Left kidney (tissue), 2 donors: ENCODE data around the gene KIF24. TPM values are rescaled to one million over a fixed set of nuclear protein-coding genes. Genes with fewer than 3 reads are reported as not detected.
"Not testable (repeated sequence)": the region's sequence is repeated elsewhere in the genome, so short reads cannot be mapped to it uniquely, and the experiment has no call there.

ENCODE experiments used
- DNase-seq: peaks from one replicate; pipeline ENCODE4 v3.0.0-alpha.2; 2013
- polyA plus RNA-seq: library from polyadenylated mRNA; unstranded; fragments of 120-200 nt; gene quantifications from one replicate; pipeline ENCODE4 v1.2.1, GENCODE V29; 2013; ENCODE audit not compliant: insufficient read length

KIF24 gene
- polyA plus RNA-seq, 1 donor, result 9.2 TPM

GRCh38 chr9:34366365-34366764 is 37.3 kb upstream of the KIF24 start:
- no peak for DNase-seq

GRCh38 chr9:34365282-34365681 is 36.2 kb upstream of the KIF24 start:
- no peak for DNase-seq

GRCh38 chr9:34363619-34364351 is 34.7 kb upstream of the KIF24 start:
- no peak for DNase-seq

DNA sequence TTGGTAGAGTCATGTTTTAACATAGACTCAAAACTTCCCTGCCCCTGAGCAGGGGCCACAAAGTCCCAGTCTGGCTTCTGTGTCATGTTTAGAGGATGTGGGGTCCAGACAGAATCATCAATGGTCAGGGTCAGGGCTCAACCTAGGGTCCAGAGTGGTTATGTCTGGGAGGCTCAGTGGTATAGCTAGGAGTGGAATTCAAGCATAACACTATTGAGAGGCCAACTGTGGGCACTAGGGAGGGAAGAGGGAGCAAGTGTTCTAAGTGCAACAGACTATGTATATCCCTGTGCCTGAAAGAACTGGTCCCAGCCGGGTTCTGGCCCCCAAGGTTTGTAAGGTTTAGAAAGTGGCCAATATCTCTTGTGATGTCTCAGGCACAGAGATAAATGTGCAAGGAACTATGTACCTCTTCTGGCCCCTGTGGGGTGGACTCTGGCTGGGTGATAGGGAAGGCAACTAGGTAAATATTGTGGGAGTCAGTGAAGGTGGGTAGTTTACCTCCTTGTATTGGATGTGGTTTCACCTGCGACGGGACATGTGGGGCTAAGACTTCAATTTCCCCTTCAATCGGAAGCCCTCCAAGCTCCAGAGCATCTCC is 33.6 kb upstream of the KIF24 start:
- no peak for DNase-seq

GRCh38 chr9:34352957-34353356 is 23.9 kb upstream of the KIF24 start:
- DNase-seq, result not testable (repeated sequence)

DNA sequence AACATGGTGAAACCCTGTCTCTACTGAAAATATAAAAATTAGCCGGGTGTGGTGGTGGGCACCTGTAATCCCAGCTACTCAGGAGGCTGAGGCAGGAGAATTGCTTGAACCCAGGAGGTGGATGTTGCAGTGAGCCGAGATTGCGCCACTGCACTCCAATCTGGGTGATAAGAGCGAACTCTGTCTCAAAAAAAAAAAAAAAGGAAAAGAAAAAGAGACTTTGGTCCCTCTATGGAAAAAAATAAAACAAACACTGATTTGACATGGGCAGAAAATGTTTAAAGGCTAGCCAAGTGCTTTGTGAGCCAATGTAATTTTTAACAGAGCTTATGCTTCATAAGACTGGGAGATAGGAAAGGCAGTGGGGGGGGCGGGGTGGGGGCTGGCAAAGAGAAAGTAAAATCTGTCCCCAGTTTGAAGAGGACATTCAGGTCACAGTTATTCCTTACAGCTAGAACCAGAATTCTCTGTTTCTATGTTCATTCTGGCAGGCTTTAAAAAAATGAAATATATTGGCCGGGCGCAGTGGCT is 23.1 kb upstream of the KIF24 start:
- not testable (repeated sequence) for DNase-seq

- DNase-seq, result no peak
These were observed 20.3 kb upstream of the KIF24 start for GRCh38 chr9:34349324-34349723.

- no peak for DNase-seq
These were observed 18.7 kb upstream of the KIF24 start for GRCh38 chr9:34347800-34348158.

- DNase-seq, result no peak
These were observed 18.1 kb upstream of the KIF24 start for GRCh38 chr9:34346873-34347799.

GRCh38 chr9:34343605-34344004 is 14.5 kb upstream of the KIF24 start:
- DNase-seq, result no peak

DNA sequence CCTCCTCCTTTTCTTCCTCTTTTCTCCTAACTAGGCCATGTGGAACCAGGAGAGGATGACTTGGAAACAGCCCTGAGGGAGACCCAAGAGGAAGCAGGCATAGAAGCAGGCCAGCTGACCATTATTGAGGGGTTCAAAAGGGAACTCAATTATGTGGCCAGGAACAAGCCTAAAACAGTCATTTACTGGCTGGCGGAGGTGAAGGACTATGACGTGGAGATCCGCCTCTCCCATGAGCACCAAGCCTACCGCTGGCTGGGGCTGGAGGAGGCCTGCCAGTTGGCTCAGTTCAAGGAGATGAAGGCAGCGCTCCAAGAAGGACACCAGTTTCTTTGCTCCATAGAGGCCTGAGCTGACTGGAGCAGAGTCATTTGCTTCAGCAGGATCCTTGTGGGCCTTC is 14.0 kb upstream of the KIF24 start:
- DNase-seq, result no peak

DNA sequence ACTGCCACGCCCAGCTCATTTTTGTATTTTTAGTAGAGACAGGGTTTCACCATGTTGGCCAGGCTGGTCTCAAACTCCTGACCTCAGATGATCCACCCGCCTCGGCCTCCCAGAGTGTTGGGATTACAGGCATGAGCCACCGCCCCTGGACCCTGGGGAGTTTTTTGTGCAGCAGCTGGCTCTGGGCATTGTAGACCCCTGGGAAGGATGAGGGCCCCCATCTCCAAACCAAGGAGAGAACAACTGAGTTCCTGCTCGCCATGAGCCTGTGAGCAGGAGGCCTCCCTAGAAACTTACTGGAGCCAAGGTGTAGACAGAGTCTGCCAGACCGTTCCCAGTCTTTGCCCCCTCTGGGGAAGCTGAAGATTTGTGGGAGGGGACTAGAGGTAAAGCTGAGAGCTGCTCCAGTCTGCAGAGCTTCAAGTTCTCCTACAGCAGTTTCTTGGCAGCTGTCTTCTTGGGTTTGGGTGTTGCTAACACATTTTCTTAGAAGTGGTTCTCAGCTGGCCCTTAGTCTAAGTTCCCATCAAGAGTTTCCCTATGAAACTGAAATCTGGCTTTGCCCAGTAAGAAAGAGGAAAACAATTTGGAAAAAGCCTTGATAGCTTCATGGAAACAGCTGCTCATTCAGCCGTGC is 12.7 kb upstream of the KIF24 start:
- DNase-seq, result no peak

DNA sequence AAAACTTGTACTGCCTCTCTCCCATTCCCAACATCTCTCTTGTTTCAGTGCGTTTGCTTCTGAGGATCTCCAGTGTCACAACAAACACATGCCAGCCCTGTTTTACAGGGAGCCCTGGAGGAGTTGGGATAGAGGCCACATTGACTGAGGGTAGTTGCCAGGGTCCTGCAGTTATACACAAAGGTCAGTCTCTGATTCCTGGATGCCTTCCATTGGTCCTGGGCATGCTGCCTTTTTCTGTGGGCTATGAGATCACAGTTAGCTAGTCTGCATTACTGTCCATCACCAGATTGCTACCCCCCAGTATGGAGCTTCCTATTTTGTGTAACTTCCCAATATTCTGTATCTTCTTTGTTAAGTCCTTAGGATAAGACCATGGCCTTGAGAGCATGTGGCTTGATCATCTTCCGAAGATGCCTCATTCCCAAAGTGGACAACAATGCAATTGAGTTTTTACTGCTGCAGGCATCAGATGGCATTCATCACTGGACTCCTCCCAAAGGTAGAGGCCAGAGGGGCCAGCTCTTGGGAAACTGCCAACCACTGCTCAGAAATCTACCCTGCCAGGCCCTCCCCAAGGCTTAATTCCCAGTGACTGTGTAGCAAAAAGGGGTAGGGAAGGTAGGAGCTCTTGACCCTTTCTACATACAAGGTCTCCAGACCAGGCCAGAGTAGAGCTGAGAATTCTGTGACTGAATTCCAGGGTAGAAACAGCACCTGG is 9.8 kb upstream of the KIF24 start:
- no peak for DNase-seq

DNA sequence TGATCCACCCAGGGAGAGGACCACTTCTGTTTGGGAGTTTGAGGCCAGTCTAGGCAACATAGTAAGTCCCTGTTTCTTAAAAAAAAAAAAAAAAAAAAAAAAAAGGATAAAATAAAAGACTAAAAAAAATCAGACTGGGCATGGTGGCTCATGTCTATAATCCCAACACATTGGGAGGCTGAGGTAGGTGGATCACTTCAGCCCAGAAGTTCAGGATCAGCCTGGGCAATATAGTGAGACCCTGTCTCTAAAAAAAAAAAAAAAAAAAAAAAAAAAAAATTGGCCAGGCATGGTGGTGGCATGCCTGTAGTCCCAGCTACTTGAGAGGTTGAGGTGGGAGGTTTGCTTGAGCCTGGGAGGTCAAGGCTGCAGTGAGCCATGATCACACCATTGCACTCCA is 9.0 kb upstream of the KIF24 start:
- DNase-seq, result not testable (repeated sequence)

- DNase-seq, result no peak
These were observed 8.3 kb upstream of the KIF24 start for GRCh38 chr9:34337403-34337802.

GRCh38 chr9:34335376-34335775 is 6.3 kb upstream of the KIF24 start:
- DNase-seq, result no peak

- DNase-seq, result no peak
These were observed 5.8 kb upstream of the KIF24 start for GRCh38 chr9:34334916-34335315.

GRCh38 chr9:34334337-34334824 is 5.3 kb upstream of the KIF24 start:
- DNase-seq, result no peak

- no peak for DNase-seq
These were observed 4.8 kb upstream of the KIF24 start for GRCh38 chr9:34333836-34334235.

DNA sequence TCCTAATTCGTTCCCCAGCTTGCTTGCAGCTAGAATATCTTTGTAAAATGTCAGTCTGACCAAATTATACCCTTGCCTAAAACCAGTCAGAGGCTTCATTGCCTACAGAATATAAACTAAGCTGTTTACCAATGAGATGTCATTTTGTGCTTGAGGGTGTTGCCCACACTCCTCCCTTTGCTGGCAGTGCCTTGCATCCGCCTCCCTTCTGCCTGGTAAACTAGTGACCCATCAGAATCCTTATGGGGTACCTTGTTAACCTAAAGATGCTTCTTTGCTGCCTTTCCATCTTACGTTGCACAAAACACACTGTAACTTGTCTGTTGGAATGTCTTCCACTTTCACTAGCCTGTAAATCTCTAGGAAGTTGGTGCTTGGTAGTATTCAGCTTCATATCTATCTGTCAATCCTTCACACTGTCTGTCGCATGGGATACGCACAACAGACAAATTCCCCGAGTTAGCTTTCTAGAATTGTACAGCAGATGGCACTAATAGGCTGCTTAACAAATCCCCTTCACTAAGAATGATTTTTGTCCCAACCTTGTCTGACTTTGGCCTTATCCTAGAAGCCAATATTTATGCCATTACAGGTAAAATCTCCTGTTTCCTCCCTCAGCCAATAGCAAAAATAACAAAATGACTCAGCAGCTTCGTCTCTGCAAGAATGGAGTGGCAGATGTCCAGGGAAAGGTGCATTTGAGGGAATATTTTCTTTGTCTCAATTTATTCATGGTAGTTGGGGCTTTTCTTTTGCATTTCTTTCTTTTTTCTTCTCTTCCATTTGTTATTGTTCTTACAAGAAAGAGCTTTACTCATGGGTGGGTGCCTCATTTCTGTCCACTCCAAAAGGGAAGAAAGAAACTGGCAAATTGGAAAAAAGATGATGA is 3.3 kb upstream of the KIF24 start:
- peak; percentile 36 for DNase-seq
